ENCODE measurements around the gene SKAP1.

- TF ChIP-seq EZH2 (IDR thresholded peaks at IDR 0.05; ENCODE audit: low read depth) (no peak), CTCF (conservative IDR thresholded peaks at IDR 0.05) (no peak)
These were observed 130.3 kb downstream of the SKAP1 start for GRCh38 chr17:48299760-48300159.
